ENCODE measurements around the gene SGO2. TPM values are rescaled to one million over a fixed set of nuclear protein-coding genes. Genes with fewer than 3 reads are reported as not detected.

SGO2 gene
- 4.0 to 16.4 TPM (median 14.5 TPM) in 5 replicates for total RNA-seq (2022; extraction: Qiagen RNA extraction; ENCODE audit: low read depth)

GRCh38 chr2:200525882-200526651, at the start of gene SGO2:
SGO2 (plus strand) TSS chr2:200526207; CDS start chr2:200532976, 6,769 bp downstream.

GRCh38 chr2:200509612-200510433, 16.2 kb upstream of the SGO2 start, which contains the start of gene KCTD18:
KCTD18 (minus strand) TSS chr2:200510068; CDS start chr2:200507016, 3,052 bp downstream.

GRCh38 chr2:200585730-200586643, 60.0 kb downstream of the SGO2 start, which contains the start of gene AOX1:
AOX1 (plus strand) TSS chr2:200586014; CDS start chr2:200586109, 95 bp downstream.

Other genes starting within 250 kb of the SGO2 start
- gene SPATS2L, start 219.5 kb upstream of the SGO2 start, total RNA-seq (2022; extraction: Qiagen RNA extraction; ENCODE audit: low read depth) = 130 to 141 TPM (median 133 TPM) in 5 replicates
- gene KCTD18, start 16.1 kb upstream of the SGO2 start, total RNA-seq (2022; extraction: Qiagen RNA extraction; ENCODE audit: low read depth) = 8.9 to 11.6 TPM (median 9.4 TPM) in 5 replicates
- gene AOX1, start 59.8 kb downstream of the SGO2 start, total RNA-seq (2022; extraction: Qiagen RNA extraction; ENCODE audit: low read depth) = 2.8 to 3.8 TPM (median 3.6 TPM) in 5 replicates

Data from A549 treated with RU486 at 1 μM for 4 hours (cell line).